Fibroblast of lung (primary cell): ENCODE results near the gene TBCA.

Source experiments
- EZH2 ChIP-seq: IDR thresholded peaks from 2 replicates; pipeline ENCODE4 v1.5.1; 2012; ENCODE audit warnings: low read length, control low read depth, mild to moderate bottlenecking; ENCODE audit errors: missing control alignments
- TF ChIP-seq, protein P1 (sequence below), 2 donors: IDR thresholded peaks in 1 of 2; conservative IDR thresholded peaks in 1 of 2; 1 replicate in 1 of 2; 2 replicates in 1 of 2; pipeline ENCODE4 v1.5.1; 2011 to 2012; ENCODE audit warnings: low read length in 2 of 2, control low read depth in 1 of 2, inconsistent platforms in 1 of 2, low read depth in 1 of 2, mild to moderate bottlenecking in 1 of 2

DNA sequence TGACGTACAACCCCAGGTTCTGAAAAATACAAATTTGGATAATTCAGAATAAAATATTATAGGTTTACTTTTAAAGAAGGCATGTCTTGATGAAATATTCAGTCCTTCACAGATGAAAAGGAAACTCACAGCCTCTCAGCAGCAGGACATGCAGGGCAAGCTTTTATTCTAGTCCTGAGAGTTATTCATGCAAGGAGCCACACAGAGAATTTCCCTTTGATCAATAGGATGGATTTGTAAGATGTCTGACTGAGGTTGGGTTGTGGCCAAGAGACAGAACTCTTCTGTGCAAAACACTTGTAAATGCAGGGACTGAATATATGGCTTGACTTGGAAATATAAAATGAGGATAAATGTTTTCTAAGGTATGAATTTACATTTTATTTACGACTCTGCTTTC lies 48.8 kb upstream of the TBCA start:
- TF ChIP-seq, protein P1, sequence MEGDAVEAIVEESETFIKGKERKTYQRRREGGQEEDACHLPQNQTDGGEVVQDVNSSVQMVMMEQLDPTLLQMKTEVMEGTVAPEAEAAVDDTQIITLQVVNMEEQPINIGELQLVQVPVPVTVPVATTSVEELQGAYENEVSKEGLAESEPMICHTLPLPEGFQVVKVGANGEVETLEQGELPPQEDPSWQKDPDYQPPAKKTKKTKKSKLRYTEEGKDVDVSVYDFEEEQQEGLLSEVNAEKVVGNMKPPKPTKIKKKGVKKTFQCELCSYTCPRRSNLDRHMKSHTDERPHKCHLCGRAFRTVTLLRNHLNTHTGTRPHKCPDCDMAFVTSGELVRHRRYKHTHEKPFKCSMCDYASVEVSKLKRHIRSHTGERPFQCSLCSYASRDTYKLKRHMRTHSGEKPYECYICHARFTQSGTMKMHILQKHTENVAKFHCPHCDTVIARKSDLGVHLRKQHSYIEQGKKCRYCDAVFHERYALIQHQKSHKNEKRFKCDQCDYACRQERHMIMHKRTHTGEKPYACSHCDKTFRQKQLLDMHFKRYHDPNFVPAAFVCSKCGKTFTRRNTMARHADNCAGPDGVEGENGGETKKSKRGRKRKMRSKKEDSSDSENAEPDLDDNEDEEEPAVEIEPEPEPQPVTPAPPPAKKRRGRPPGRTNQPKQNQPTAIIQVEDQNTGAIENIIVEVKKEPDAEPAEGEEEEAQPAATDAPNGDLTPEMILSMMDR (conservative IDR thresholded peaks at IDR 0.05 in 1 of 2, IDR thresholded peaks at IDR 0.05 in 1 of 2; ENCODE audit: low read depth in 1 of 2, low read length in 2 of 2), result no peak
- TF ChIP-seq EZH2, result no peak
